Renal cortex interstitium (tissue), 11 donors: ENCODE results near the gene NDUFB8. TPM values are rescaled to one million over a fixed set of nuclear protein-coding genes. Genes with fewer than 3 reads are reported as not detected.

Experiments used
- DNase-seq, 11 donors: peaks; one replicate each; pipeline ENCODE4 v3.0.0-alpha.2; 2013; ENCODE audit warnings: low read depth in 9 of 11, low spot score in 4 of 11; ENCODE audit errors: extremely low read depth in 1 of 11
- polyA plus RNA-seq, 3 donors: library from polyadenylated mRNA; unstranded; fragments of 120-200 nt; gene quantifications; one replicate each; pipeline ENCODE4 v1.2.1, GENCODE V29; 2013; ENCODE audit not compliant: insufficient read length in 3 of 3

The NDUFB8 gene
- polyA plus RNA-seq, 3 donors: 149 to 209 (median 182) TPM

DNA sequence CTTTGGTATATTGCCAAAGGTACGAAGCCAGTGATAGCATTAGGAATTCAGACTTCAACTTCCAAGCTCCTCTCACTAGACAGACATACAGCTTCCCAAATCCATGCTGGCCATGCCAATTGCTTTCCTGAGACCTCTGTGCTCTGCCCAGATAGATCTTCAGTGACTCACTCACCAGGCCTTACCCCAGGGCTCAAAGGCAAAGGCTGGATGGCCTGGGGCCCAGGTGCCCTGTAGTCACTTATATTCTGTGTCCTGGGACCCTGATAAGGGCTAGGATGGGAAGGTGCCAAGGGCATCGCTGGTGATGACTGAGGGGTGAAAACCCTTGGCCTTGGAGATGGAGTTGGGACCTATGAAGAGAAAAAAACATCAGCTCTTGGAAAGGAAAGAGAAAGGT, 39.1 kb downstream of the NDUFB8 start:
- DNase-seq: no peak

DNA sequence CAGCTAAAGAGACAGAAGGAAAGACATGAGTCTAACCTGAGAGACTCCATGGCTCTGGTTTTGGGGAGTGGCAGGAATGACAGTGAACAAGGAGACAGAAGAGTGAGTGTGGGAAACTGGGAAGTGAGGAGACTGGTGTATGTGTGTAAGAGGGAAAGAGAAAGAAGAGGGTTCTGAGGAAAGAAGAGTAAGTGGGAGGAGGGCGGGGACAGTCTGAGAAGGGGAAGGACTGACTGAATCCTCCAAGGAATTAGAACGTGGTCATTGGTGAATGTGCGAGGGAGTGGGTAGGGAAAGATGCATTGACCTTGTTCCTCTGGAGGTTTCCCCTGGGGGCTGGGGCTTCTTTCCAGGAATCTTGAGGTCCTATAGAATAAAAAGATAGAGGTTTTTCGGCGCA, 40.3 kb downstream of the NDUFB8 start:
- no peak for DNase-seq

DNA sequence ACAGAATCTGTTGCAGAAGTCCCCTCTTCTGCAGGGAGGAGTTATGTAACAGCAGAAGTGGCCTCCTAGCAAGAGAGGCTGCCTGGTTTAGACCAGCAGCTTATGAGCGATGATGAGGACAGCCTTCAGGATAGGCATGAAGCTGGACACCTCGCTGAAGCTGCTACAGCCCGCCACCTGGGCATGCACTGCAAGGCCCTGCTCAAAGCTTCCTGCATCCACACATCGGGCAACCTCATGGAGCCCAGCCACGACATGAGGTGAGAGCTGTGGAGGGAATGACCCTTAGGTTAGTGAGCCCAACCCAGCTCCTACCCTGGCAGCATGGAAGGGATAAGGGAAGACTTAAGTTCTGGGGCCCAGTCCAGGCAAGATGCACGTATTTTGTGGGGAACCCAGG, 42.1 kb downstream of the NDUFB8 start:
- no peak for DNase-seq

DNA sequence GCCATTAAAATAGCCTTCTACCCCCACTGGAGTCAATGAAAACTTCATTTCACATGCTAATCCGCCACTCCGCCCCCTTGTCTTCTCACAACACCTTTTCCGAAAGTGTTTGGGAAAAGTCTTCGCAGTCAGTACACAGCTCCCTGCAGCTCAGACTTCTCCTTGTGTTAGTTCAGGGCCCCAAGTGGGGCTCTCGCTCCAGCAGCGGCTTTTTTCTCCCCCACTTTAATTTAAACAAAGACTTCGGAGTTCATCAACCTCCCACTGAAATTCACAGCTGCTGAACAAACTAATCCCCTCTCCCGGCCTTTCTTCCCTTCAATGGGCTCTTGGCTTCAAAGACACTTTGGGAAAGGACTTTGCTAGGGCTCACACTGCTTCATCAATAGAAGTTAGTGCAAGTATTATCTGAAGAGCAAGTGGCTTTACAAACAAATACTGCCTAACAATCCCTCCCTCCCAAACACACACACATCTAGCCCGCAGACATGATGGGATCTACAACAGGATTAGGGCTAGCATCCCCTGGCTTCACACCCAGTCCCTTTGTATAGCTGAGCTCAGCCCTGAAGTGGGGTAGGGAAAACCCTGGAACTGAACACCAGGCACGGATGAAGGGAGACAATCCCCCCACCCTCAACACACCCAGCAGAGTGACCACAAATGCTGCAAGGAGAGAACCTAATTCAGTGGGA, 43.7 kb downstream of the NDUFB8 start:
- DNase-seq: no peak

DNA sequence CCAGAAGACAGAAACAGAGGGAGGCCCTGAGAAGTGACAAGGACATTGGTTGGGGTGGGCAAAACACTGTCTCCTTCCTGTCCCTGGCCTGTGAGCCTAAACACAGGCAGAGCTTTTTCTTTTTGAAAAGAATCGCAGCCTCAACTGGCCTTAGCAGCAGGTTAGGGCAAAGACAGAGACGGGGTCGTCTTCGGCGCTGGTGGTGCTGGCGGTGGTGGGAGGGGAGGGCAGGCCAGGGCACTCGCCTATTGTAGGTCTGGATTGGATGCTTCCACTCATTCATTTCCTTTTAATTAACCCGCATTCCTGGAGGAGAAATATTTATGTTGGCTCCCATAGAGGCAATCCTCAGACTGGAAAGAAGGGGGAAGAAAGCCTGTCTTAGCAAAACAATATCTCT, 44.3 kb downstream of the NDUFB8 start:
- peak in 1 of 11 donors; percentile 24 for DNase-seq

DNA sequence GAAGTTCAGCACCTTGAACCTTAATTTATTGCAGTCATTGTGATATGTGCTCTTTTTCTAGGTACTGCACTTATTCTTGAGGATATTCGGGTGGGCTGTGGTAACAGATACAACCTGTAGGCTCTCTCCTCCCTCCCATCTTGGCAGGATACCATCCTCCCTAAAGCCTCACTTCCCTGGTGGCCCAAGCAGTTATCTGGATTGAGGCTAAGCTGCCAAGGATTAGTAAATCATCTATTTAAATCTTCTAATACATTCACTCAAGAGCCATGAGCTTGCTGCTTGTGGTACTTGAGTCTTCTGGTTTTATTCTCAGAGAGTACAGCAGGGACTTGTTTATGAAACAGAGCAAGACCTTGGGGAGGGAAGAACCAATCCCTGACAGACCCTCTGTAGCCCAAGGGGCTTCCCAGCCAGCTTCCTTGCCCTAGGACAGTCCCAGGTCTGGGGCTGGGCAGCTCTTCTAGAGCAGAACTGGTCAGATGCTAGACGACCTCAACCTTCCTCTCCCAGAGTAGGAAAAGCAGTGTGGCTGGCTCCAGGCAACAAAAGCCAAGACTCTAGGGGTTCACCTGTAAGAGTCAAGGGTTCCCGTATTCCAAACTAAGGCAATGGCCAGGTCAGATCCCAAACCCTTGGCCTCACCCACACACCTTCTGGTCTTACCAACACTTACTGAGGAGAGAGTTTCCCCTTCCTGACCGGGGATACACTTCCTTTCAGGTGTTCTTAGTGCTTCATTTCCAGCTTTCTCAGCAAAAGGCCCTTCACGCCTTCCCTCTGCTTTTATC, 45.6 kb downstream of the NDUFB8 start:
- DNase-seq: no peak

DNA sequence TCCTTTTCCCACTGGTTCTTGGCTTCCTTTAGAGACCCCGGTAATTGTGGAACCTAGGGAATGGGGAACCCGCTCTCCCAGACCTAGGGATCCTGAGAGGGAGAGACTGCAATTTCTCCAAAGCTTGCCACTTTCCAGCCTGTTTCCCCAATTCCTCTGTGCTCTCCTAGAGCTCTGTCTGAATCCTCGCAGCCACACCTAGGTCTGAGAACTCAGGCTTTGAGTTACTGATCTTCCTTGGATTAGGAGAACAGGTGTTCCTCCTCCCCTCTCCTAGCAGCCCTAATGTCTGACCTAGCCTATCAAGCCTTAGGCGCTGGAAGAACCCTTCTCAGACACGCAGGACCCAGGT, 46.9 kb downstream of the NDUFB8 start:
- DNase-seq: no peak

DNA sequence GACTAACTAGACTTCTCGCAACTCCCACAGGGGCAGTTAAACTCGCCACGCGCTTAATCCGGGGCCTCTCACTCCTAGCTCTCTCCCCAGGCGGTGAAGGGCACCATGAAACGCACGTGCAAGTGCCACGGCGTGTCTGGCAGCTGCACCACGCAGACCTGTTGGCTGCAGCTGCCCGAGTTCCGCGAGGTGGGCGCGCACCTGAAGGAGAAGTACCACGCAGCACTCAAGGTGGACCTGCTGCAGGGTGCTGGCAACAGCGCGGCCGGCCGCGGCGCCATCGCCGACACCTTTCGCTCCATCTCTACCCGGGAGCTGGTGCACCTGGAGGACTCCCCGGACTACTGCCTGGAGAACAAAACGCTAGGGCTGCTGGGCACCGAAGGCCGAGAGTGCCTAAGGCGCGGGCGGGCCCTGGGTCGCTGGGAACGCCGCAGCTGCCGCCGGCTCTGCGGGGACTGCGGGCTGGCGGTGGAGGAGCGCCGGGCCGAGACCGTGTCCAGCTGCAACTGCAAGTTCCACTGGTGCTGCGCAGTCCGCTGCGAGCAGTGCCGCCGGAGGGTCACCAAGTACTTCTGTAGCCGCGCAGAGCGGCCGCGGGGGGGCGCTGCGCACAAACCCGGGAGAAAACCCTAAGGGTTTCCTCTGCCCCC, 47.4 kb downstream of the NDUFB8 start:
- peak in 10 of 11 donors; percentile 71 to 79 (median 74) for DNase-seq

DNA sequence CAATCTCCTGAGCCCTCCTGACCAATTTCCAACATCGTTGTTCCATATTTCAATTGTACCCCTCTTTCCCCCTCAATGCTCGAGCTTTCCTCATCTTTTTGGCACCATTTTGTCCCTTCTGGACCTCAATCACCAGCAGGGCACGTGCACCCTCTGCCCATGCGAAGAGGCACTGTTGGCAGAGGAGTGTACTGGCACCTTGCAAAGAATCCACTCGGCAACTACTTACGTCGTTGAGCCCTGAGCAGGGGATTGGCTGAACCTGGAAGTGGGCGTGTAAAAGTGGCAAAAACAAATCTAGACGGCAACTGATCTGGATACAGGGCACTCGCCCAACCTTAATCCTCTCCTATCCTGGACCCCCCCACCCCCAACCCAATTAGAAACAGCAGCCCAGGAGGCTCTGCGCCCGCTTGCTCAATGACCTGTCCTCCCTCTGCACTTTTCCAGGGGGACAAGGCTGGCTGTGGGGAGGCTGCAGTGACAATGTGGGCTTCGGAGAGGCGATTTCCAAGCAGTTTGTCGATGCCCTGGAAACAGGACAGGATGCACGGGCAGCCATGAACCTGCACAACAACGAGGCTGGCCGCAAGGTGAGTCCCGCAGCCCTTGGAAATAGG, 48.1 kb downstream of the NDUFB8 start:
- peak; percentile 78 to 91 (median 84) for DNase-seq

DNA sequence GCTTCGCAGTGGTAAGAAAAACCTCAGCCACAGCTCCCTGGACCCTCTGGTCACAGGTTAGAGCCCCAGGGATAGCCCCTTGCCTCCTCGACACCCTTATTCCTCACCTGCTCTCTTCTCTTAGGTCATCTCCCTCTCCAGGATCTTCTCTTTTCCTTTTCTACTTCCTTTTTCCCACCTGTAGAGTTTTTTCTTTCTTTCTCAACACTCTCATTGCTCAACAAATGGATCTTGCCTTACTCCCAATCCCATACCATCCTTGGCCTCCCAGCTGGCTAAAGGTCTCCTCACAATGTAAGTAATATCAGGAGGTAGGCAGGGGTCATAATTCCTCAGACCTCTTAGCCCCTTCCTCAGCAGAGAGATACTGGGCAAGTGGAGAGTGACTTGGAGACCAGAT, 49.7 kb downstream of the NDUFB8 start:
- DNase-seq: no peak

DNA sequence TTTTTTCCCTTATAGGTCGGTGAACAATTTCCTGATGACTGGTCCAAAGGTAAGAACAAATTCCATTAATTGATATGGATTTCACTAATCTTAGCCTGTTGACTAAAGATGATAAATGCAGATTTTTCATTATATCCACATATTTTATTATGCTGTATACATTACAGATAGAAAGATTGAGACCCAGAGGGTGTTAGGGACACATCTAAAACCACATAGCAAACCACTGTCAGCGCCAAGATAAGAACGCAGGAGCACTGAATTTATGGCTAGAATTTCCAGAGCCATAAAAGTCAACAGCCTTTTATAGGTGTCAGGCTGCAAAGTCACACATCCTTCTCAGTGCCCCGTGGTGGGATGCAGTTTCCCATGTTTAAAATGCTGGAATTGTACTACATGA, 50.6 kb downstream of the NDUFB8 start:
- no peak for DNase-seq

DNA sequence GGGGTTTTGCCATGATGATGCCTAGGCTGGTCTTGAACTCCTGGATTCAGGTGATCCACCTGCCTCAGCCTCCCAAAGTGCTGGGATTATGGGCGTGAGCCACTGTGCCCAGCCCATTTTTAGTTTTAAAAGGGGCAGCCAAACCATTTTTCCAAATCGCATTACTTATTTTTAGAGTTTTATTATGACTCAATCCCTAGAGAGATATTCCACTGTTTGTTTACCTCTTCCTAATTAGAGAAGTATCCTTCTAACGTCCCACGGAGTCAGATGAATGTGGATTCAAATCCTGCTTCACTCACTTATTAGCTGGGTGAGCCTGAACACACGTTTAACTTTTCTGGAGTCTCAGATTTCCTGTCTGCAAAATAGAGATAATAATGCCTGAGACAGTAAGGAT, 51.7 kb downstream of the NDUFB8 start:
- DNase-seq: no peak

Other genes starting within 250 kb of the NDUFB8 start
- 10 to 100 TPM; 34.7 to 46.2 (median 37.6) TPM for gene BLOC1S2, start 243.2 kb downstream of the NDUFB8 start, polyA plus RNA-seq
- under 1 TPM; 0.08 to 0.10 (median 0.09) TPM for gene PKD2L1, start 199.6 kb downstream of the NDUFB8 start, polyA plus RNA-seq
- gene SCD, start 182.6 kb downstream of the NDUFB8 start, polyA plus RNA-seq: 10 to 100 TPM; 37.8 to 56.9 (median 45.6) TPM
- gene WNT8B, start 66.9 kb downstream of the NDUFB8 start, polyA plus RNA-seq: under 1 TPM; 0.82 to 0.97 (median 0.92) TPM
- 10 to 100 TPM; 16.3 to 25.6 (median 16.7) TPM for gene SEC31B, start 10.0 kb downstream of the NDUFB8 start, polyA plus RNA-seq
- gene HIF1AN, start 6.1 kb upstream of the NDUFB8 start, polyA plus RNA-seq: 10 to 100 TPM; 36.9 to 48.4 (median 44.5) TPM
- gene PAX2, start 215.7 kb upstream of the NDUFB8 start, polyA plus RNA-seq: 100 to 1,000 TPM; 174 to 255 (median 188) TPM